HFF-Myc (cell line): ENCODE results near the gene RFWD3.

Experiments
- DNase-seq: peaks from one replicate; pipeline ENCODE4 v3.0.0-alpha.2; 2011; ENCODE audit warnings: low read depth; ENCODE audit errors: extremely low read depth
- H3K4me3 ChIP-seq: replicated peaks from 2 replicates; pipeline ENCODE4 v1.5.1; 2011; ENCODE audit warnings: low read depth, mild to moderate bottlenecking, control low read depth, low read length
- CTCF ChIP-seq: IDR thresholded peaks from 2 replicates; pipeline ENCODE4 v1.5.1; 2012; ENCODE audit warnings: mild to moderate bottlenecking, low read depth, low read length, control low read depth; ENCODE audit errors: missing control alignments

Gene RFWD3

GRCh38 chr16:74601126-74601871 lies 65.4 kb downstream of the RFWD3 start:
- DNase-seq = no peak
- no peak overlapping the region for H3K4me3 ChIP-seq
- TF ChIP-seq CTCF = no peak

- no peak for TF ChIP-seq CTCF
- H3K4me3 ChIP-seq = no peak overlapping the region
- no peak for DNase-seq
Observed at GRCh38 chr16:74596586-74596985, 70.1 kb downstream of the RFWD3 start.

- TF ChIP-seq CTCF = no peak
Observed at GRCh38 chr16:74592847-74593246, 73.8 kb downstream of the RFWD3 start.

GRCh38 chr16:74591876-74592650 lies 74.6 kb downstream of the RFWD3 start:
- TF ChIP-seq CTCF = no peak
- no peak for DNase-seq
- no peak overlapping the region for H3K4me3 ChIP-seq

More at GRCh38 chr16:74592847-74593246, 73.8 kb downstream of the RFWD3 start:
- no peak overlapping the region for H3K4me3 ChIP-seq
- DNase-seq = no peak

GRCh38 chr16:74586948-74587347 lies 79.7 kb downstream of the RFWD3 start:
- no peak for DNase-seq
- no peak for TF ChIP-seq CTCF
- H3K4me3 ChIP-seq = no peak overlapping the region

- H3K4me3 ChIP-seq = no peak overlapping the region
- no peak for TF ChIP-seq CTCF
- no peak for DNase-seq
Observed at GRCh38 chr16:74585846-74586443, 80.7 kb downstream of the RFWD3 start.
